GM13977 (cell line): ENCODE results near the gene AKNA.

ENCODE experiments used
- DNase-seq: peaks from one replicate; pipeline ENCODE4 v3.0.0; 2012; ENCODE audit warnings: low spot score
- in situ Hi-C: fragments of 300-500 bp; cut with MboI; formaldehyde crosslinking; loops from one replicate; pipeline ENCODE4 v1.12.0; 2022; ENCODE audit warnings: low sequenced_read_pairs, low pct_unique_long_range_greater_than_20kb, mixed read lengths, inconsistent platforms; ENCODE audit not compliant: unreplicated experiment
- TF ChIP-seq, protein P1 (sequence below): IDR thresholded peaks from 2 replicates; pipeline ENCODE4 v1.5.1; 2012; ENCODE audit warnings: mild to moderate bottlenecking, control low read depth; ENCODE audit not compliant: insufficient read depth; ENCODE audit errors: extremely low read depth, missing control alignments

Gene AKNA

DNA sequence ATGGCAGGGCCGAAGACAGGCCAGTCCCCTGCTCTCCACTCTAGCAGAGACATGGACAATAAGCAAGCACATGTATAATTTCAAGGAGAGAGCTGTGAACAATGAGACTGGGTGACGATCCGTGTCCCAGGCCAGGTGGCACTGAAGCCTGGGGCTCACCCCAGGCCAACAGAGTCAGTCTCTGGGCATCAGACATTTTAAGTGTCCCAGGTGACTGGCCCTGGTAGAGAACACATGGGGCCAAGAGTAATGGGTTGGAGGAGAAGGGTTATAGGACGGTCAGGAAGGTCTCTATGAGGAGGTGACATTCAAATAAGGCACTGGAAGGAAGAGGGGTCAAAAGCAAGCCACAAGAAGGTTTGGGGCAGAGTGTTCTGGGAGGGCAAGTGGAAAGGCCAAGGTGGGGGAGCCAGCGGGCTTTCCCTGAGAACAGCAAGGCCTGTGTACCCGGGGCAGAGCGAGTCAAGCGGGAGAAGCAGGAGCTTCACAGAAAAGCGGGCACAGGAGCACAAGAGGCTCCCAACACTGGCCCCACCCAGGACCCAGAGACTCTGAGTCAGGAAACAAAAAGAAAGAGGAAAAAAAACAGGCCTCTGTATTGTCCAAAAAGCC is 1.1 kb upstream of the AKNA start:
- in situ Hi-C loops = no loop called here
- TF ChIP-seq, protein P1, sequence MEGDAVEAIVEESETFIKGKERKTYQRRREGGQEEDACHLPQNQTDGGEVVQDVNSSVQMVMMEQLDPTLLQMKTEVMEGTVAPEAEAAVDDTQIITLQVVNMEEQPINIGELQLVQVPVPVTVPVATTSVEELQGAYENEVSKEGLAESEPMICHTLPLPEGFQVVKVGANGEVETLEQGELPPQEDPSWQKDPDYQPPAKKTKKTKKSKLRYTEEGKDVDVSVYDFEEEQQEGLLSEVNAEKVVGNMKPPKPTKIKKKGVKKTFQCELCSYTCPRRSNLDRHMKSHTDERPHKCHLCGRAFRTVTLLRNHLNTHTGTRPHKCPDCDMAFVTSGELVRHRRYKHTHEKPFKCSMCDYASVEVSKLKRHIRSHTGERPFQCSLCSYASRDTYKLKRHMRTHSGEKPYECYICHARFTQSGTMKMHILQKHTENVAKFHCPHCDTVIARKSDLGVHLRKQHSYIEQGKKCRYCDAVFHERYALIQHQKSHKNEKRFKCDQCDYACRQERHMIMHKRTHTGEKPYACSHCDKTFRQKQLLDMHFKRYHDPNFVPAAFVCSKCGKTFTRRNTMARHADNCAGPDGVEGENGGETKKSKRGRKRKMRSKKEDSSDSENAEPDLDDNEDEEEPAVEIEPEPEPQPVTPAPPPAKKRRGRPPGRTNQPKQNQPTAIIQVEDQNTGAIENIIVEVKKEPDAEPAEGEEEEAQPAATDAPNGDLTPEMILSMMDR = no peak
- DNase-seq = no peak

DNA sequence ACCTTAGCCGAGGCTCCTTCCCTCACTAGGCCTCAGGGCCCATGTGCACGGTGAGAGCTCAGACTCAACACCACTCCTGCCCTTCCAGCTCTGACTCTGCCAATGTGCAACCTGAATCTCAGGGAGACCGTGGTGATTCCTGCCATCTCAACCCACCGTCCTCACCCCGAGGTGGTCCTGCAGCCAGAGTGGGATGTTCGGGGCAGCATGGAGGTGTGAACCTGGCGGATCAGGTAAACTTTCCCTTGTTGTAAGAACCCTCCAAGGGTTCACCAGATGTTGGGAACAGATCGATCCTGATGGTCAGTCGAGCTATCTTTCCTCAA is 538 bp upstream of the AKNA start:
- TF ChIP-seq, protein P1 = no peak
- DNase-seq = no peak
- in situ Hi-C loops = no loop called here

DNA sequence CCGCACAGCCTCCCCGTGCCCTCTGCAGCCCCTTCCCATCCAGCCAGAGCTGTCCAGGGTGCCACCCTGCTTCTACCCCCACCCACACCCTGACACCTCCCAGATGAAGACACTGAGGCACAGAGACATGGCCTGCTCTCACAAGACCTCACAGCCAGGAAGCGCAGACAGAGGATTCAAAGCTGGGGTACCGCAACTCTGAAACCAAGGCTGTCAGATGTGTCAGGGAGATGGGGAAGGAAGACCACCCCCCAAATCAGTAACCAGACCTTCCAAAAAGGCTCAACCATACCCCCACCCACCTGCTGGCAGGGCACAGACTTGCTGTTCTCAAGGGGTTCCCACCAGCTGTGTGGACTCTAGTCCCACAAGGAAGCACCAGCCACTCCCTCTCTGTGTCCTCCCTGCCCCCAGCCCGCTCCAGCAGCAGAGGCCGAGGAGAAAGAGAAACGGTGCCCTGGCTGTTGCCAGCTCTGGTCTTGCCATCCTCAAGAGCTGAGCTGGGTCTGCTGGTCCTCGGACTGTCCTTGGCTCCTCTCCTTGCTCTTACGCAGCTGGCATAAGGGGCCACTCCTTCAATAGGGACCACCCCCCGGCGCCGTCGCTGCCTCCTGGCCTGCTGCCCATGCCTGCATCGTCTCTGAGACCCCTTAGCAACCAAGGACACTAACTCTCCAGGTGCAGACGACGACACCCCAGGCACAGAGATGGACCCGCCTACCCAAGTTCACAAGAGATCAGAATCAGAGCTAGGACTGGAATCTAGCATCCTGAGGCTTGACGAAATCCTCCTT is 699 bp downstream of the AKNA start:
- TF ChIP-seq, protein P1 = no peak
- in situ Hi-C loops = no loop called here
- DNase-seq = no peak

DNA sequence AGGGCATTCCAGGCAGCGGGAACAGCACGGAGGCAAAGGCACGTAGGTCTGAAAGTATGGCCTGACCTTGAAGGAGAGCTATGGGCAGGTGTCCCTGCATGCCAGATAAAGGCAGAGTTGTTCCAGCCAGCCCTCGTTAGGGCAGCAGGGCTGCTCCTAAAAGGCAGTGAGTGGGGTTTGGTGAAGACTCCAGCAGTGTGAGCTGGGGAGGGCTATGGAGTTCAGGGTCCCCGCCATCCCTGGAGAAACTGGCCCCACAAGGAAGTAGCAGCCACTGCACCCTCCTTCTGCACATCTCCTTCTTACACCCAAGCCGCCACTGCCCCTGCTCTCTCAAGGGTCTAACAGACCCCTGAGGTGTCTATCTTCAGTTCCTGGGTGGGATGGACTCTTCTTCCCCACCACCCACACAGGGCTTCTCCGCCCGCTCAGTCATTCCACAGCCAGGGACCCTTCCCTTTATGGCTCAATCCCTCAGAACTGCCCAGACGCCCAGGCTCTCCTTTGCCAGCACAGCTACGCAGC is 1.4 kb downstream of the AKNA start:
- DNase-seq = no peak
- TF ChIP-seq, protein P1 = no peak
- in situ Hi-C loops = no loop called here

DNA sequence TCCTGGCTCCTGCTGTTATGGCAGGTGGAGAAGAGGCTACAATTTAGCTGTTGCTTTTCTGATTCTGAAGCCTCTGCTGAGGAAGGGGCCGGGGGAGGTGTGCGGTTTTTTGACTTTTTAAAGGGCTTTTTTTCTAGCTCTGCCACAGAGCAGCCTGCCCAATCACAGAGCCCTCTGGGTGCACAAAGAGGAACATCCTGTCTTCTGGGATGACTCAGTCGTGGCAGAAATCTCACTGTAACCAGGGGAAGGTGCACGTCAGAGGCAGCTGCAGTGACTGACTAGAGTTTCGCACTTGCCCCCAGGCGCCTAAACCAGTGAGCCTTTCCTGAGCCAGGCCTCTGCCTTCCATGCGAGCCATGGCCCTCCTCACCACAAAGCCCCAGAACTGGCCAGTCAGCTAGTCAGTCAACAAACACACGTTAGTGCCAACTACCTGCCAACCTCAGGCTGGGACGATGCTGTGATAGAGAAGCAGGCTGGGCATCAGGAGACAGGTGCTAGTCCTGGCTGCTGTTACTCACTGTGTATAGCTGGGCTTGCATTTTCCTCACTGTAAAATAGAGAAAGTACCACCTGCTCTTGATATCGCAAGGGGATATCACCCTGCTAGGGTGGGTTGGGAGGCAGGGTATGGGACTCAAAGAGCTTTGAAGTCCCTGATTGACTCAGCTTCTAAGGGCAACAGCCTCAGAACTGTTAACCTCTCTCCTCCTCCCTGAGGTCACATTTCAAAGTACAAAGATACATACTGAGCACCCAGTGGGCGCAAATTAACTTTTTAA is 2.2 kb downstream of the AKNA start:
- DNase-seq = peak; percentile 86
- TF ChIP-seq, protein P1 = no peak
- in situ Hi-C loops = no loop called here

DNA sequence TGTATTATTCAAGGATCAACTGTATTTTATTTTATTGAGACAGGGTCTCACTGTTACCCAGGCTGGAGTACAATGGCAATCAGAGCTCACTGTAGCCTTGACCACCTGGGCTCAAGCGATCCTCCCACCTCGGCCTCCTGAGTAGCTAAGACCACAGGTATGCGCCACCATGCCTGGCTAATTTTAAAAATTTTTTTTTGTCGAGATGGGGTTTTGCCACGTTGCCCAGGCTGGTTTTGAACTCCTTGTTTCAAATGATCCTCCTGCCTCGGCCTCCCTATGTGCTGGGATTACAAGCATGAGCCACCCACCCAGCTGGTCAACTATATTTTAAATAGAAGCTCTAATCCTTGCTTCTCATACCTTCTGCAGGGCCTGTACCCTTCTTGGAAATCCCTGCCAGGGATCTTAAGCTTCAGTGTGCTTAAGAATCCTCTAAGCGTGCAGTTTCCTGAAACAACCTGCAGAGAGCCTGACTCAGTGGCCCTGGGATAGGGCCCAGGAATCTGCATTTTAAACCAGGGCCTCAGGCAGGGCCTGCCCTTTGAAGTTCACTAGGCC is 2.9 kb downstream of the AKNA start:
- TF ChIP-seq, protein P1 = no peak
- DNase-seq = no peak
- in situ Hi-C loops = no loop called here
